Loucy (cell line): Measurements from ENCODE around the gene SELENOH.

Source experiments
- H2AFZ ChIP-seq: fragments of 200-600 bp; sonication (generic); 2 replicates; pipeline ENCODE4 v1.6.0; 2016; ENCODE audit warnings: antibody characterized with exemption, mild to moderate bottlenecking, low read length, moderate library complexity
- H3F3A ChIP-seq: fragments of 200-600 bp; 2 replicates; pipeline ENCODE4 v1.6.0; 2016; ENCODE audit warnings: antibody characterized with exemption, low read depth, mild to moderate bottlenecking
- H3K27me3 ChIP-seq: fragments of 200-600 bp; sonication (generic); 2 replicates; pipeline ENCODE4 v1.6.1; 2014; ENCODE audit warnings: low read length, mild to moderate bottlenecking; ENCODE audit not compliant: insufficient read depth, poor library complexity, severe bottlenecking
- H3K36me3 ChIP-seq: fragments of 200-600 bp; sonication (generic); 2 replicates; pipeline ENCODE4 v1.6.1; 2016; ENCODE audit warnings: low read length; ENCODE audit not compliant: insufficient read depth
- H3K4me1 ChIP-seq: fragments of 200-600 bp; sonication (generic); 2 replicates; pipeline ENCODE4 v1.5.1; 2014; ENCODE audit warnings: low read length, mild to moderate bottlenecking; ENCODE audit not compliant: insufficient read depth, poor library complexity, severe bottlenecking
- H3K4me2 ChIP-seq: fragments of 200-600 bp; sonication (generic); 2 replicates; pipeline ENCODE4 v1.6.0; 2014; ENCODE audit warnings: antibody characterized with exemption, low read length, low read depth, mild to moderate bottlenecking; ENCODE audit not compliant: poor library complexity, severe bottlenecking
- H3K4me3 ChIP-seq: fragments of 200-600 bp; sonication (generic); 2 replicates; pipeline ENCODE4 v1.5.1; 2014; ENCODE audit warnings: low read length, mild to moderate bottlenecking, mixed read lengths; ENCODE audit not compliant: poor library complexity, severe bottlenecking
- H3K79me2 ChIP-seq: fragments of 200-600 bp; sonication (generic); 2 replicates; pipeline ENCODE4 v1.6.1; 2014; ENCODE audit warnings: low read length; ENCODE audit not compliant: insufficient read depth
- H3K9ac ChIP-seq: fragments of 200-600 bp; sonication (generic); 2 replicates; pipeline ENCODE4 v1.6.0; 2014; ENCODE audit warnings: mild to moderate bottlenecking, low read depth, low read length, moderate library complexity; ENCODE audit not compliant: poor library complexity, severe bottlenecking
- H3K9me2 ChIP-seq: fragments of 200-600 bp; sonication (generic); replicated peaks from 2 replicates; pipeline ENCODE4 v1.6.1; 2016; ENCODE audit warnings: low read depth, low read length, mixed read lengths
- H3K9me3 ChIP-seq: fragments of 200-600 bp; sonication (generic); 2 replicates; pipeline ENCODE4 v1.6.1; 2014; ENCODE audit warnings: mild to moderate bottlenecking, antibody characterized with exemption, low read length, low read depth; ENCODE audit not compliant: insufficient read depth
- H4K20me1 ChIP-seq: fragments of 200-600 bp; sonication (generic); 2 replicates; pipeline ENCODE4 v1.6.0; 2014; ENCODE audit warnings: antibody characterized with exemption, low read length, mild to moderate bottlenecking; ENCODE audit not compliant: insufficient read depth, poor library complexity, severe bottlenecking
- EZH2phosphoT487 ChIP-seq: fragments of 200-600 bp; IDR thresholded peaks from 2 replicates; pipeline ENCODE4 v1.6.1; 2018; ENCODE audit warnings: antibody characterized with exemption, mild to moderate bottlenecking, moderate library complexity, borderline replicate concordance
- TF ChIP-seq, protein P1 (sequence below): fragments of 200-600 bp; sonication (generic); conservative IDR thresholded peaks from 2 replicates; pipeline ENCODE4 v1.5.1; 2014; ENCODE audit warnings: mild to moderate bottlenecking, antibody characterized with exemption, low read length

The SELENOH gene

DNA sequence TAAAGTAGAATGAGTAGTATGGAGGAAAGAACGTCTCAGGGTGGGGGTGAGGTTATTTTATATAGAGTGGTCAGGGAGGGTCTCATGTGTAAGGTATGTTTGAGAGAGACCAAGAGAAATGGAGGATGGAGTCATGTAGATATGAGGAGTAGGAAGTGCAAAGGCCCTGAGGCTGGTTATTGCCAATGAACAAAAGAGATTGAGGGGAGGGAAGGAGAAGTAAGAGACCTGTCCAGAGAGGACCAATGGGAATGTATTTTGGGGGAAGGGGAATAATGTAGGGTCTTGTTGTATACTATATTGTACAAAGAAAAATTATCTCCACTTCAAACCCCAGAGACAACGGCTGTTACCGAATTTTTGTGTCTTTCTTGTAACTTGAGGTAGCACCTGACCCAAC lies 30.1 kb downstream of the SELENOH start:
- TF ChIP-seq EZH2phosphoT487: no peak
- TF ChIP-seq, protein P1, sequence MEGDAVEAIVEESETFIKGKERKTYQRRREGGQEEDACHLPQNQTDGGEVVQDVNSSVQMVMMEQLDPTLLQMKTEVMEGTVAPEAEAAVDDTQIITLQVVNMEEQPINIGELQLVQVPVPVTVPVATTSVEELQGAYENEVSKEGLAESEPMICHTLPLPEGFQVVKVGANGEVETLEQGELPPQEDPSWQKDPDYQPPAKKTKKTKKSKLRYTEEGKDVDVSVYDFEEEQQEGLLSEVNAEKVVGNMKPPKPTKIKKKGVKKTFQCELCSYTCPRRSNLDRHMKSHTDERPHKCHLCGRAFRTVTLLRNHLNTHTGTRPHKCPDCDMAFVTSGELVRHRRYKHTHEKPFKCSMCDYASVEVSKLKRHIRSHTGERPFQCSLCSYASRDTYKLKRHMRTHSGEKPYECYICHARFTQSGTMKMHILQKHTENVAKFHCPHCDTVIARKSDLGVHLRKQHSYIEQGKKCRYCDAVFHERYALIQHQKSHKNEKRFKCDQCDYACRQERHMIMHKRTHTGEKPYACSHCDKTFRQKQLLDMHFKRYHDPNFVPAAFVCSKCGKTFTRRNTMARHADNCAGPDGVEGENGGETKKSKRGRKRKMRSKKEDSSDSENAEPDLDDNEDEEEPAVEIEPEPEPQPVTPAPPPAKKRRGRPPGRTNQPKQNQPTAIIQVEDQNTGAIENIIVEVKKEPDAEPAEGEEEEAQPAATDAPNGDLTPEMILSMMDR: no peak
- Histone ChIP-seq H3K4me1 (peaks cover 17% of the 10 kb centered on the region), H3K4me2 (no peak overlapping the region), H3K9ac (no peak overlapping the region), H3K9me3 (no peaks in the 10 kb centered on the region), H4K20me1 (no peaks in the 10 kb centered on the region), H2AFZ (no peak overlapping the region), H3K27me3 (no peaks in the 10 kb centered on the region), H3K79me2 (no peaks in the 10 kb centered on the region), H3F3A (no peaks in the 10 kb centered on the region), H3K4me3 (no peak overlapping the region), H3K9me2 (no peaks in the 10 kb centered on the region), H3K36me3 (no peaks in the 10 kb centered on the region)

DNA sequence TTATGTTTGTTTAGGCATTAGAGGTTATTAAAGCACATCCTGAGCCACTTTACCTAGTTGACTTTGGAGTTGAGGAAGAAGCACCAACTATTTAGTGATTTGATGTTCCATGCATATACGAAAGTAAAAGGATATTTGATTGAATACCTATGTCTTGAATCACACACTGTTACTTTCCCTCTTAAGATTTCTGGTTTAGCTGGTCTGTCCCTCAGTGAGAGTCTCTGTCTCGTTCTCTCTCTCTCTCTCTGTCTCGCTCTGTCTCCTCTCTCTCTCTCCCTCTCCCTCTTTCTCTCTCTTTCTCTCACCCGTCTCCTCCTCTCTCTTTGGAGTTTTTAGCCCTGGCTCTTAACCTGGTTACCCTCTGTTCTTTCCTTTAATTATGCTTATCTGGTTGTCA lies 31.3 kb downstream of the SELENOH start:
- Histone ChIP-seq H3K36me3 (no peaks in the 10 kb centered on the region), H2AFZ (no peak overlapping the region), H3K9me2 (no peaks in the 10 kb centered on the region), H3K79me2 (no peaks in the 10 kb centered on the region), H3F3A (no peaks in the 10 kb centered on the region), H4K20me1 (no peaks in the 10 kb centered on the region), H3K4me1 (peaks cover 23% of the 10 kb centered on the region), H3K9ac (no peak overlapping the region), H3K9me3 (no peaks in the 10 kb centered on the region), H3K4me3 (no peak overlapping the region), H3K4me2 (peak overlapping the region; percentile 9), H3K27me3 (no peaks in the 10 kb centered on the region)
- TF ChIP-seq EZH2phosphoT487: no peak
- TF ChIP-seq, protein P1: no peak

DNA sequence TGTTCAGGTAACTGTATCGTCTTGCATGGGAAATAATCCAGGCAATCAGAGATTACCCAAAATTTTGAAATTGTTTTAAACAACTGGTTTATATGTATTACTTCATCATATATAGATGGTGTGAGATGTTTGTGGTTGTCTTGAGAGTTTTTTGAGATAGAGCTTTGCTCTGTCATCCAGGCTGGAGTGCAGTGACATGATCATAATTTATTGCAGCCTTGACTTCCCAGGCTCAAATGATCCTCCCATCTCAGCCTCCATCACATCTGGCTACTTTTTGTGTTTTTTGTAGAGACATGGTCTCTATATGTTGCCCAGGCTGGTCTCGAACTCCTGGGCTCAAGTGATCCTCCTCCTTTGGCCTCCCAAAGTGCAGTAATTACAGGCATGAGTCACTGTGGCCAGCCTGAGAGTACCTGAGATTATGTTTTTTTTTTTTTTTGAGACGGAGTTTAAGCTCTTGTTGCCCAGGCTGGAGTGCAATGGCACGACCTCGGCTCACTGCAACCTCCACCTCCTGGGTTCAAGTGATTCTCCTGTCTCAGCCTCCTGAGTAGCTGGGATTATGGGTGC lies 31.8 kb downstream of the SELENOH start:
- TF ChIP-seq, protein P1: no peak
- no peak for TF ChIP-seq EZH2phosphoT487
- no peaks in the 10 kb centered on the region for H3K9me2 ChIP-seq
- no peaks in the 10 kb centered on the region for H3K27me3 ChIP-seq
- no peak overlapping the region for H2AFZ ChIP-seq
- H3F3A ChIP-seq: no peaks in the 10 kb centered on the region
- no peak overlapping the region for H3K4me2 ChIP-seq
- H4K20me1 ChIP-seq: no peaks in the 10 kb centered on the region
- no peaks in the 10 kb centered on the region for H3K79me2 ChIP-seq
- H3K36me3 ChIP-seq: no peaks in the 10 kb centered on the region
- H3K9ac ChIP-seq: no peak overlapping the region
- H3K4me3 ChIP-seq: no peak overlapping the region
- no peaks in the 10 kb centered on the region for H3K9me3 ChIP-seq
- peaks cover 23% of the 10 kb centered on the region for H3K4me1 ChIP-seq
